Activated CD8-positive, alpha-beta memory T cell treated with anti-CD3 and anti-CD28 coated beads, Interleukin-2, amount 50 U/mL, for 1 hour (primary cell): ENCODE results near the gene DDX47.

Experiments used
- DNase-seq: peaks from one replicate; pipeline ENCODE4 v3.0.0-alpha.2; 2020; ENCODE audit errors: extremely low read depth

The DDX47 gene

GRCh38 chr12:12813120-12814101, at the start of gene DDX47:
Gene DDX47 (plus strand): TSS chr12:12813346. CDS start chr12:12813368, 22 bp downstream.
- peak; percentile 84 for DNase-seq

GRCh38 chr12:12764824-12765223, 48.3 kb upstream of the DDX47 start:
- no peak for DNase-seq

- DNase-seq = no peak
Measured at GRCh38 chr12:12770262-12770661, 42.9 kb upstream of the DDX47 start.

- no peak for DNase-seq
Measured at GRCh38 chr12:12774791-12775190, 38.4 kb upstream of the DDX47 start.

GRCh38 chr12:12776261-12776660, 36.9 kb upstream of the DDX47 start:
- DNase-seq = no peak

- DNase-seq = no peak
Measured at GRCh38 chr12:12777092-12777491, 36.1 kb upstream of the DDX47 start.

GRCh38 chr12:12779007-12779406, 34.1 kb upstream of the DDX47 start:
- DNase-seq = no peak

- no peak for DNase-seq
Measured at GRCh38 chr12:12779529-12779928, 33.6 kb upstream of the DDX47 start.

- no peak for DNase-seq
Measured at GRCh38 chr12:12784116-12784515, 29.0 kb upstream of the DDX47 start.

- no peak for DNase-seq
Measured at GRCh38 chr12:12784911-12785814, 28.0 kb upstream of the DDX47 start, which contains the start of gene APOLD1. Gene APOLD1 (plus strand): TSS chr12:12785659. CDS start chr12:12785692, 33 bp downstream.

GRCh38 chr12:12786351-12786705, 26.8 kb upstream of the DDX47 start:
- no peak for DNase-seq

- DNase-seq = no peak
Measured at GRCh38 chr12:12786706-12787601, 26.2 kb upstream of the DDX47 start.

GRCh38 chr12:12788131-12788530, 25.0 kb upstream of the DDX47 start:
- no peak for DNase-seq

GRCh38 chr12:12788675-12789368, 24.3 kb upstream of the DDX47 start:
- DNase-seq = peak; percentile 26

- no peak for DNase-seq
Measured at GRCh38 chr12:12790956-12791355, 22.2 kb upstream of the DDX47 start.

- DNase-seq = no peak
Measured at GRCh38 chr12:12791756-12792369, 21.3 kb upstream of the DDX47 start.

GRCh38 chr12:12792421-12792820, 20.7 kb upstream of the DDX47 start:
- no peak for DNase-seq

GRCh38 chr12:12794686-12795085, 18.5 kb upstream of the DDX47 start:
- DNase-seq = no peak

GRCh38 chr12:12796171-12796570, 17.0 kb upstream of the DDX47 start:
- no peak for DNase-seq
